Stimulated activated CD4-positive, alpha-beta T cell treated with anti-CD3 and anti-CD28 coated beads, Interleukin-12 subunit alpha, Interleukin-12 subunit beta, amount 100 ng/mL, for 48 hours (primary cell): Measurements from ENCODE around the gene SMARCA2.

Experiments used
- DNase-seq, 3 donors: peaks; one replicate each; pipeline ENCODE4 v3.0.0-alpha.2; 2020; ENCODE audit warnings: low read depth in 2 of 3, low spot score in 1 of 3

SMARCA2 gene

GRCh38 chr9:2039294-2040180 lies 24.4 kb downstream of the SMARCA2 start:
- no peak for DNase-seq

DNA sequence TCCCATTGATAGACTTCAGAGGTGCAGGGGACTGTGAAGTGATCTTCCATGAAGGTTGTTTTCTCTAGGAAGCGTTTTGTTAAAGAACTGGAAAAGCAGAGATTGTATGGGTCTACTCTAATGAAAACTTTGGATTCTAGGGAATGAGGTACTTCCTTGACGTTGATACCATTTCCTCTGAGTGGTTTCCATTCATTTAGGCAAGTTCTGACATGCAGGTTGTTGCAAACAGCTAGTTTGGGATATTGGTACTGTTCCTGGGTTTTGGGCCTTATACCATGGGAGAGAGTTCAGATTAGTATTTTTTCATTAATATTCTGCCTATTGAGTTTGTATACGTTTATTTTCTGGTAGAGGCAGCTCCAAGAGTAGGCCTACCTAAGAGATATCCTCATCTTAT lies 25.7 kb downstream of the SMARCA2 start:
- no peak for DNase-seq

DNA sequence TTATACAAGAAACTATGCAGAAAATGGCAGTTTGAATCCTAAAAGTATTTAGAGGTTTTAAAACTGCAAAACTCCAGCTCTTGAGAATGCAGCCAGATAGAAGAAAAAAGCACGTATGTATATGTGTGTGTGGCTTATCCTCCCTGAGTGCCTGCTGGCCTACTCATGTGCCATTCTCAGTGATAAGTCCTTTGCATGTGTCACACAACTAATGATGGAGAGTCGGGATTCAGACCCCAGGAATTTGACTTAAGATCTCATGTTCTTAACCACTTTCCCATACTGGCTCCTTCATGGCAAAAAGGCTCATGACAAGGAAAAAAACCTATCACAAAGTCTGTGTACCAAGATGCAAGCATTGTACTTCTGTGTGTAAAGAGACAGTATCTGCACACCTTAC lies 26.6 kb downstream of the SMARCA2 start:
- DNase-seq = no peak

DNA sequence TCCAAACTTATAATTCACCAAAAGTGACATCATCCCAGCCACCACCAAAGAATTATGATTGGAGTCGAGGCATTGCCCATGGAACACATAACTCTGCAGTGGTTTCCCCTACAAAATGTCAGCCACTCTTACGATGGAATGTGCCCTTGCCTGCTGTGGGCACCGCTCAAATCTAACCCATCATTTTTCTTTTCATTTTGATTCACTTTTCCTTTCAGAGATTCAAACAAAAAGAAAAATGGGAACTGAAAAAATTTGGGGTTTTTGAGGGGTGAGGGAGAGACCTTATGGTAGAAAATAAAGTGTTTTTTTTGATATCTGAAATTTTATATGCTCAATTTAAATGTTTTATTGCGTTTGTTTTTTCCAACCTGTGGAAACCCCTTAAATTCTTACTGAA lies 28.1 kb downstream of the SMARCA2 start:
- DNase-seq = no peak

GRCh38 chr9:2043881-2044462 lies 28.8 kb downstream of the SMARCA2 start:
- no peak for DNase-seq

GRCh38 chr9:2047144-2047671 lies 32.1 kb downstream of the SMARCA2 start:
- DNase-seq = no peak

GRCh38 chr9:2047916-2048315 lies 32.8 kb downstream of the SMARCA2 start:
- no peak for DNase-seq

GRCh38 chr9:2050236-2050635 lies 35.1 kb downstream of the SMARCA2 start:
- no peak for DNase-seq

- peak; percentile 45 to 61 (median 57) for DNase-seq
These were observed 39.0 kb downstream of the SMARCA2 start for GRCh38 chr9:2053883-2054845.

DNA sequence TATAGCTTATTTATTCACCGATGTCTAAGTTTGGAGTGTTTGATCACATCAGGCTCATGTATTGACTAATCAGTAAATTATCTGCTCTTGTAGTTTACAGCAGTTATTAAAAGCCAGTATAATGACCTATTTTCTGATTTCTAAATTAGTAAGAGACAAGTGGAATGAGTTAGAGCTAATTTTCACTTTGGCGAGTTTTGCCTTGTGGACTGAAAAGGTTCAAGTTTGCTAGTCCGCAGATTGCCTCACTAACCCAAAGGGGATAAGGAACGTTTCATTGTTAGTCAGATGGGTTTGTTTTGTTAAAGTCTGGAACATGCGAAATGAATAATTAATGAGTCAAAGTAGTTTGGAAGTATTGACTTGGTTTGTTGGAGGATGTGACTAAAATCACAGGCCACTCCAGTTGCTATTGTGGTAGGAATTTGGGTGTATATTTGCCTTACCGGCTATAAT lies 40.1 kb downstream of the SMARCA2 start:
- no peak for DNase-seq

GRCh38 chr9:2059274-2059929 lies 44.3 kb downstream of the SMARCA2 start:
- DNase-seq = no peak

GRCh38 chr9:2060424-2060823 lies 45.3 kb downstream of the SMARCA2 start:
- DNase-seq = no peak

DNA sequence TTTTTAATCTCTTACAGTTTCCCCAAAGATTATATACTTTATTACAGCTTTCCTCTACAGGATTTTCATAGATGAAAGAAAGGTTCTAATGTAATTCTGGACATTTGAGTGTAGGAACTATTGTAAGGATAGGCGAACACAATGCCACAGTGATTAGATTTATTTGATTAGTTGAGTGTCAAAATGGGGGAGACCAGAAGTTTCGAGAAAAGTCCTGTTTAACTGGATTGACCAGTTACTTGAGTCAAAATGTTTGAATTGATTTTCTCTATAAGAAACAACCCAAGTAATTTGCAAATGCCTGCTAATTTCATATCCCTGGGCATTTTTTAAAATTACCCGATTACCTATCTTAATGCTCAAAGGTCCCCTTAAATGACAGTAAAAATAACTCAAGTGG lies 50.6 kb downstream of the SMARCA2 start:
- no peak for DNase-seq

DNA sequence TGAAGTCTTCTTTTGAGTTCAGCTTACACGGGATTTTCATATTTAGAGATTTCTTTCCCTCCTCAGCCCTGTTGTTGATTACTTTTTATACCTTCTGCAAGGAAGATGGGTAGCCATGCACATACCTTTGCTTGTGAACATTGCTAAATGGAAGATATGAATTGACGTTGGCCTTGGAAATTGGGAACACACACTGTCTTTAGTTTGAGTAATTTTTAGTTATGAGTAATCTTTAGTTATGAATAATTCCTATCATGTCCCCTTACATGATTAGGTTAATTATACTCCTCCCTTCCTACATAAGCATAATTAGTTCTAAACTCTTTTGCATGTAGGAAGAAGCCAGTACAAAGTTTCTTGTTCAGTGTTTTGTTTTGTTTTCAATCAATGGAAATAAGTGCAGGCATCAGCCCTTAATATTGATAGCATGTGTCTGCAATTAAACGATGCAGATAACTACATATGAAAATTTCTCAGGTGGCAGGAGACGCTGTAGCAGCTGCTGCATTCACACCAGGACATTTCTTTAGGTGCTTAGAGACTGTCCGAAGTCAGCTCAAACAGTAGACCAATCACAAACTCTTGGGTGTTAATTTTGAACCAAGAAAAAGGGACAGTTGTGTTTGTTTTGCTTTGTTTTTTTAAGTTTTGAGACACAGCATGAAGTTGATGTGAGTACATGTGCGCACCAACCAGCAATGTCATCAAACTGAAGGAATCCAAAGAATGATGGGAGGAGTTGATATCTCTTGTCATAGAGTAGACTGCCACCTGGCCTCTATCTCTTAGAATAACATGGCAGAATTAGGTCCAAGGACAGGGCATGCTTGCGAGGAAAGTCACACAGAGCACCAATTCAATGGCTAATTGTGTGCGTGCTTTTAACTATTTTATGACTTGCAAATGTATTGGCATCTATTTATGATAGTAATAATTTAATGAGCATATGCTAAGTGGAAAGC lies 51.4 kb downstream of the SMARCA2 start:
- no peak for DNase-seq

- no peak for DNase-seq
These were observed 57.7 kb downstream of the SMARCA2 start for GRCh38 chr9:2072752-2073405.

GRCh38 chr9:2082772-2083171 lies 67.6 kb downstream of the SMARCA2 start:
- no peak for DNase-seq

DNA sequence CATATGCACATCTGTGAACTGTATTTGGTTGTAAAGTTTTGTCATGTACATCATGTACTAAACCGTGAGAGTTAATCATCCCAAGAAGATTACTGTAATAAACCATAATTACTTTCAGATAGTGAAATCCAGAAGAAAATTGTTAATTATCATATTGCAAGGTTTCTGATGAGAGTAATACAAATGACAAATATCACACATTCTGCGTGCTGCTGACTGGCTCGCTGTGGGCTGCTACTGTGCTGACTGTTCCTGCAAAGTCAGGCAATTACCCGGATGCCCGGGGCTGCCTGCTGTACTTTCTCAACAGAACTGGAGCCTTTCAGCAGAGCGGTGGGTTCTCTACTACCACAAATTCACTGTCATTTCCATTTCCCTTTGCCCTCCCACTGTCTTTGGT lies 68.3 kb downstream of the SMARCA2 start:
- no peak for DNase-seq

- no peak for DNase-seq
These were observed 70.6 kb downstream of the SMARCA2 start for GRCh38 chr9:2085716-2086115.

DNA sequence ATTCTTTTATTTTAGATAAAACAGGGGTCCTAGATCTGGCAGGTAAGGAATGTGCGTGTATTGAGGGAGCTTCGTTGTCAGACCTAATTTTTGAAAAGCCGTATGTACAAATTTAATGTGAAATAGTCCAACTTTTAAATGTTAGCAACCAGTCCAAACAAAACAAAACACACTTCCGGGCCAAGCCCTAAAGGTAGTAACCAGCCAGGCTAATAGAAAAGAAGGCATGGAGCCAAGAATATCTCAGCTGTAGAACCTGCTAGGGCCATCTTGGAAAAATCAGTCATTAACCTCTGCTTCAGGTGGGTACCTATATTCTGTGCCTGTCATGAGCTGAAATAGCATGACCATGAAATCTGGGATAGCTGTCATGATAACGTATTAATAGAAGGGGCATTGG lies 71.0 kb downstream of the SMARCA2 start:
- DNase-seq = no peak
